GM18526 (cell line): ENCODE measurements around the gene PCED1A.

Experiments used
- POLR2A ChIP-seq: IDR thresholded peaks from 3 replicates; pipeline ENCODE4 v1.6.1; 2011; ENCODE audit not compliant: insufficient read length; ENCODE audit errors: extremely low read depth

Gene PCED1A

GRCh38 chr20:2793471-2793870 lies 47.0 kb downstream of the PCED1A start:
- no peak for TF ChIP-seq POLR2A
